HepG2 (cell line): ENCODE measurements around the gene VTN. TPM values are rescaled to one million over a fixed set of nuclear protein-coding genes. Genes with fewer than 3 reads are reported as not detected.

ENCODE experiments used
- FOXK1 ChIP-seq: sonication (generic); formaldehyde crosslinking; IDR thresholded peaks from 2 replicates; pipeline ENCODE4 v1.4.0; 2020; ENCODE audit warnings: low read depth, missing genetic modification reagents, borderline replicate concordance
- NCOA2 ChIP-seq: sonication (generic); formaldehyde crosslinking; IDR thresholded peaks from 2 replicates; pipeline ENCODE4 v1.8.0; 2022; ENCODE audit warnings: inconsistent platforms
- PHF20 ChIP-seq: sonication (generic); formaldehyde crosslinking; IDR thresholded peaks from 2 replicates; pipeline ENCODE4 v1.5.0; 2020; ENCODE audit warnings: mild to moderate bottlenecking, missing genetic modification reagents
- ZFX ChIP-seq: sonication (generic); formaldehyde crosslinking; IDR thresholded peaks from 2 replicates; pipeline ENCODE4 v1.4.0; 2020; ENCODE audit warnings: mild to moderate bottlenecking, low read depth, missing genetic modification reagents, moderate library complexity
- polyA plus RNA-seq, 8 experiments: library from polyadenylated mRNA; depleted of rRNA in 3 of 8; stranded (reverse) in 7 of 8; unstranded in 1 of 8; fragments of >200 nt; fragmentation: Illumina TruSeq in 4 of 8; extraction: Trizol in 4 of 8; gene quantifications; 2 replicates each; pipeline versions ENCODE4 v1.2.1 to v1.2.3, GENCODE V29; 2011 to 2016; ENCODE audit warnings: low read depth in 4 of 8, missing spikeins in 1 of 8, mixed read lengths in 1 of 8; ENCODE audit not compliant: insufficient read depth in 1 of 8
- total RNA-seq, 5 experiments: library from RNA; depleted of rRNA; stranded (reverse); fragments of >200 nt; fragmentation: Illumina TruSeq; extraction: Trizol; gene quantifications; 2 replicates each; pipeline ENCODE4 v1.2.3, GENCODE V29; 2016; ENCODE audit warnings: low read depth in 1 of 5
- TF ChIP-seq, protein P1 (sequence below): sonication (generic); formaldehyde crosslinking; IDR thresholded peaks from 2 replicates; pipeline ENCODE4 v1.5.0; 2020; ENCODE audit warnings: missing genetic modification reagents, mild to moderate bottlenecking, borderline replicate concordance
- TF ChIP-seq, protein P2 (sequence below): sonication (generic); formaldehyde crosslinking; IDR thresholded peaks from 2 replicates; pipeline ENCODE4 v1.8.0; 2022; ENCODE audit warnings: missing genetic modification reagents, mild to moderate bottlenecking, moderate library complexity, borderline replicate concordance
- TF ChIP-seq, protein P3 (sequence below): sonication (generic); formaldehyde crosslinking; IDR thresholded peaks from 2 replicates; pipeline ENCODE4 v1.4.0; 2020; ENCODE audit warnings: mild to moderate bottlenecking, missing genetic modification reagents
- TF ChIP-seq, protein P4 (sequence below): sonication (generic); formaldehyde crosslinking; IDR thresholded peaks from 2 replicates; pipeline ENCODE4 v1.8.1; 2023; ENCODE audit warnings: mild to moderate bottlenecking, missing genetic modification reagents
- TF ChIP-seq, protein P5 (sequence below): sonication (generic); formaldehyde crosslinking; IDR thresholded peaks from 2 replicates; pipeline ENCODE4 v1.4.0; 2020; ENCODE audit warnings: mild to moderate bottlenecking, missing genetic modification reagents
- TF ChIP-seq, protein P6 (sequence below): sonication (generic); formaldehyde crosslinking; IDR thresholded peaks from 2 replicates; pipeline ENCODE4 v1.4.0; 2020; ENCODE audit warnings: mild to moderate bottlenecking, low read depth, missing genetic modification reagents
- TF ChIP-seq, protein P7 (sequence below): sonication (generic); formaldehyde crosslinking; IDR thresholded peaks from 2 replicates; pipeline ENCODE4 v1.5.1; 2020; ENCODE audit warnings: missing genetic modification reagents, mild to moderate bottlenecking, borderline replicate concordance

Gene VTN
- total and polyA plus RNA-seq, 2 of the 13 experiments (the other 11 are each of a cell fraction or from before 2014, with no cell fraction given) = 108 to 131 TPM

DNA sequence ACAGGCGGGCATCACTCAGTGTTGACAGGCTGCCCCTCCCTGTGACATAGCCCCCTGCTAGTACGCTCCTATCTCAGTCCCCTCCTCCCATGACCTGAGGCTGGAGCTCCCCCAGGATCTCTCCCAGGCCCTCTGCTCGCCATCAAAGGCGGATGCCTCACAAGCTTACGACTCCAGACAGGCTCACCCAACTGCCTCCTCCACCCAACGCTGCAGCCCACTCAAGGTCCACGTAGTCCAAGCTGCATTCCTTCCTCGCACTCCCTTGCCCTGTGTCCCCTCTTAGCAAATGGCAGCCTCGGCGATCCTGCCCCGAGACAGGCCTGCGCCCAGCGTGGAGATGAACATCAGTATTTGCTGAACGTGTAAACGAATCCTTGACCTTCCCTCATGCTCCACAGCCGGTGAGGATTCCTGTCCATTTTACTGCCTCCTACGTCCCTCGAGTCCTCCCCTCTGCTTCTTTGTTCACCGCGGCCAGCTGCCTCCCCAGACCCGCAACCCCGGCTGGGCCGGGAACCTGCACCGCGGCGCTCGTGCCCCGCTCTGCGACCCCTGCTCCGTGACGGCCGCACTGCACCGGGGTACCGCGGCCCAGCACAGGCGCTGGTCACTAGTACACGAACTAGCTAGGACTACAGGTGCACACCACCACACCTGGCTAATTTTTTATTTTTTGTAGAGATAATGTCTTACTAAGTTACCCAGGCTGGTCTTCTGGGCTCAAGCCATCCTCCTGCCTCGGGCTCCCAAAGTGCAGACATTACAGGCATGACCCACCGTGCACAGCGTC is 51.9 kb downstream of the VTN start (continued):
- TF ChIP-seq PHF20 (CRISPR knock-in tag) (no peak), FOXK1 (CRISPR knock-in tag) (no peak), ZFX (CRISPR knock-in tag) (no peak; the same call in 1 of the 2 replicates), NCOA2 (no peak; the same call in 1 of the 2 replicates)
- TF ChIP-seq, protein P1, sequence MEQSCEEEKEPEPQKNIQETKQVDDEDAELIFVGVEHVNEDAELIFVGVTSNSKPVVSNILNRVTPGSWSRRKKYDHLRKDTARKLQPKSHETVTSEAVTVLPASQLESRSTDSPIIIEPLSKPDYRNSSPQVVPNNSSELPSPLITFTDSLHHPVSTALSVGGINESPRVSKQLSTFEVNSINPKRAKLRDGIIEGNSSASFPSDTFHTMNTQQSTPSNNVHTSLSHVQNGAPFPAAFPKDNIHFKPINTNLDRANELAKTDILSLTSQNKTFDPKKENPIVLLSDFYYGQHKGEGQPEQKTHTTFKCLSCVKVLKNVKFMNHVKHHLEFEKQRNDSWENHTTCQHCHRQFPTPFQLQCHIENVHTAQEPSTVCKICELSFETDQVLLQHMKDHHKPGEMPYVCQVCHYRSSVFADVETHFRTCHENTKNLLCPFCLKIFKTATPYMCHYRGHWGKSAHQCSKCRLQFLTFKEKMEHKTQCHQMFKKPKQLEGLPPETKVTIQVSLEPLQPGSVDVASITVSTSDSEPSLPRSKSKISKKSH (CRISPR knock-in tag) = 0 out of 2 replicates have a peak, but pooled peaks have one; percentile 31
- TF ChIP-seq, protein P2, sequence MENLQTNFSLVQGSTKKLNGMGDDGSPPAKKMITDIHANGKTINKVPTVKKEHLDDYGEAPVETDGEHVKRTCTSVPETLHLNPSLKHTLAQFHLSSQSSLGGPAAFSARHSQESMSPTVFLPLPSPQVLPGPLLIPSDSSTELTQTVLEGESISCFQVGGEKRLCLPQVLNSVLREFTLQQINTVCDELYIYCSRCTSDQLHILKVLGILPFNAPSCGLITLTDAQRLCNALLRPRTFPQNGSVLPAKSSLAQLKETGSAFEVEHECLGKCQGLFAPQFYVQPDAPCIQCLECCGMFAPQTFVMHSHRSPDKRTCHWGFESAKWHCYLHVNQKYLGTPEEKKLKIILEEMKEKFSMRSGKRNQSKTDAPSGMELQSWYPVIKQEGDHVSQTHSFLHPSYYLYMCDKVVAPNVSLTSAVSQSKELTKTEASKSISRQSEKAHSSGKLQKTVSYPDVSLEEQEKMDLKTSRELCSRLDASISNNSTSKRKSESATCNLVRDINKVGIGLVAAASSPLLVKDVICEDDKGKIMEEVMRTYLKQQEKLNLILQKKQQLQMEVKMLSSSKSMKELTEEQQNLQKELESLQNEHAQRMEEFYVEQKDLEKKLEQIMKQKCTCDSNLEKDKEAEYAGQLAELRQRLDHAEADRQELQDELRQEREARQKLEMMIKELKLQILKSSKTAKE (CRISPR knock-in tag) = 0 out of 2 replicates have a peak, but pooled peaks have one; percentile 21
- TF ChIP-seq, protein P3, sequence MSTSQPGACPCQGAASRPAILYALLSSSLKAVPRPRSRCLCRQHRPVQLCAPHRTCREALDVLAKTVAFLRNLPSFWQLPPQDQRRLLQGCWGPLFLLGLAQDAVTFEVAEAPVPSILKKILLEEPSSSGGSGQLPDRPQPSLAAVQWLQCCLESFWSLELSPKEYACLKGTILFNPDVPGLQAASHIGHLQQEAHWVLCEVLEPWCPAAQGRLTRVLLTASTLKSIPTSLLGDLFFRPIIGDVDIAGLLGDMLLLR (CRISPR knock-in tag) = 0 out of 2 replicates have a peak, but pooled peaks have one; percentile 42
- TF ChIP-seq, protein P4, sequence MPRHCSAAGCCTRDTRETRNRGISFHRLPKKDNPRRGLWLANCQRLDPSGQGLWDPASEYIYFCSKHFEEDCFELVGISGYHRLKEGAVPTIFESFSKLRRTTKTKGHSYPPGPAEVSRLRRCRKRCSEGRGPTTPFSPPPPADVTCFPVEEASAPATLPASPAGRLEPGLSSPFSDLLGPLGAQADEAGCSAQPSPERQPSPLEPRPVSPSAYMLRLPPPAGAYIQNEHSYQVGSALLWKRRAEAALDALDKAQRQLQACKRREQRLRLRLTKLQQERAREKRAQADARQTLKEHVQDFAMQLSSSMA (CRISPR knock-in tag) = 0 out of 2 replicates have a peak, but pooled peaks have one; percentile 40
- TF ChIP-seq, protein P5, sequence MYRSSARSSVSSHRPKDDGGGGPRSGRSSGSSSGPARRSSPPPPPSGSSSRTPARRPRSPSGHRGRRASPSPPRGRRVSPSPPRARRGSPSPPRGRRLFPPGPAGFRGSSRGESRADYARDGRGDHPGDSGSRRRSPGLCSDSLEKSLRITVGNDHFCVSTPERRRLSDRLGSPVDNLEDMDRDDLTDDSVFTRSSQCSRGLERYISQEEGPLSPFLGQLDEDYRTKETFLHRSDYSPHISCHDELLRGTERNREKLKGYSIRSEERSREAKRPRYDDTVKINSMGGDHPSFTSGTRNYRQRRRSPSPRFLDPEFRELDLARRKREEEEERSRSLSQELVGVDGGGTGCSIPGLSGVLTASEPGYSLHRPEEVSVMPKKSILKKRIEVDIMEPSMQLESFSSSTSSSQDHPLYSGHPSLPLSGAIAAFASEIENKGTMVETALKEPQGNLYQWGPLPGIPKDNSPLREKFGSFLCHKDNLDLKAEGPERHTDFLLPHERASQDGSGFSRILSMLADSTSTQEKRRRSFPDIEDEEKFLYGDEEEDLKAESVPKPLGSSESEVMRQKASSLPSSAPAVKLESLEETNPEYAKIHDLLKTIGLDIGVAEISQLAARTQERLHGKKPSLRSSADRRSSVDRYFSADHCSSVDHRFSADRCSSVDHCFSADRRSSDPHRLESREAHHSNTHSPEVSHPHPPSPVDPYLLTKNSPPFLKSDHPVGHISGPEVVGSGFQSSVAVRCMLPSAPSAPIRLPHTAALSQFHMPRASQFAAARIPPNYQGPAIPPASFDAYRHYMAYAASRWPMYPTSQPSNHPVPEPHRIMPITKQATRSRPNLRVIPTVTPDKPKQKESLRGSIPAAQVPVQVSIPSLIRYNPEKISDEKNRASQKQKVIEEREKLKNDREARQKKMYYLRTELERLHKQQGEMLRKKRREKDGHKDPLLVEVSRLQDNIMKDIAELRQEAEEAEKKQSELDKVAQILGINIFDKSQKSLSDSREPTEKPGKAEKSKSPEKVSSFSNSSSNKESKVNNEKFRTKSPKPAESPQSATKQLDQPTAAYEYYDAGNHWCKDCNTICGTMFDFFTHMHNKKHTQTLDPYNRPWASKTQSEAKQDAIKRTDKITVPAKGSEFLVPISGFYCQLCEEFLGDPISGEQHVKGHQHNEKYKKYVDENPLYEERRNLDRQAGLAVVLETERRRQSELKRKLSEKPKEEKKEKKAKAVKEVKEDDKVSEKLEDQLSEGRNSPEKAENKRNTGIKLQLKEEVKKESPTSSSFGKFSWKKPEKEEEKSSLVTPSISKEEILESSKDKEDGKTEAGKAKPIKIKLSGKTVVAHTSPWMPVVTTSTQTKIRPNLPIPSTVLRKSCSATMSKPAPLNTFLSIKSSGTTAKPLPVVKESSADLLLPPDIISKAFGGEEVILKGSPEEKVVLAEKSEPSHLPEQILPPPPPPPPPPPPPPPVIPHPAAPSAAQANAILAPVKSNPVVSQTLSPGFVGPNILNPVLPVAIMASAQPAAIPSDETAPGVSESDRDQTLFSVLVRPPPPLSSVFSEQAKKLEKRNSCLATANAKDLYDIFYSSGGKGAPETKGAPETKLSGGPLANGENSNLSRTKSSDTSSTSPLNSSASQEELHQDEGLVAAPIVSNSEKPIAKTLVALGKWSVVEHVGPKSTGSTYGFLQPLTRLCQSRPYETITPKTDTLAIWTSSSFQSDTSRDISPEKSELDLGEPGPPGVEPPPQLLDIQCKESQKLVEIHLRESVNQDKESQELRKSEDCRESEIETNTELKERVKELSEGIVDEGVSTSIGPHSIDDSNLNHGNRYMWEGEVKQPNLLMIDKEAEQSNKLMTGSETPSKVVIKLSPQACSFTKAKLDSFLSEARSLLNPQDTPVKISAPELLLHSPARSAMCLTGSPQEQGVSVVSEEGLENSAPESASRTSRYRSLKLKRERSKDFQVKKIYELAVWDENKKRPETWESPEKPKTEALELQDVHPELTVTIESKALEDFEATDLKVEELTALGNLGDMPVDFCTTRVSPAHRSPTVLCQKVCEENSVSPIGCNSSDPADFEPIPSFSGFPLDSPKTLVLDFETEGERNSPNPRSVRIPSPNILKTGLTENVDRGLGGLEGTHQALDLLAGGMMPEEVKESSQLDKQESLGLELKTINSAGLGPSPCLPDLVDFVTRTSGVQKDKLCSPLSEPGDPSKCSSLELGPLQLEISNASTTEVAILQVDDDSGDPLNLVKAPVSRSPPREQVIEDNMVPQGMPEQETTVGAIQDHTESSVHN (CRISPR knock-in tag) = no peak
- TF ChIP-seq, protein P6, sequence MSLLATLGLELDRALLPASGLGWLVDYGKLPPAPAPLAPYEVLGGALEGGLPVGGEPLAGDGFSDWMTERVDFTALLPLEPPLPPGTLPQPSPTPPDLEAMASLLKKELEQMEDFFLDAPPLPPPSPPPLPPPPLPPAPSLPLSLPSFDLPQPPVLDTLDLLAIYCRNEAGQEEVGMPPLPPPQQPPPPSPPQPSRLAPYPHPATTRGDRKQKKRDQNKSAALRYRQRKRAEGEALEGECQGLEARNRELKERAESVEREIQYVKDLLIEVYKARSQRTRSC (CRISPR knock-in tag) = no peak
- TF ChIP-seq, protein P7, sequence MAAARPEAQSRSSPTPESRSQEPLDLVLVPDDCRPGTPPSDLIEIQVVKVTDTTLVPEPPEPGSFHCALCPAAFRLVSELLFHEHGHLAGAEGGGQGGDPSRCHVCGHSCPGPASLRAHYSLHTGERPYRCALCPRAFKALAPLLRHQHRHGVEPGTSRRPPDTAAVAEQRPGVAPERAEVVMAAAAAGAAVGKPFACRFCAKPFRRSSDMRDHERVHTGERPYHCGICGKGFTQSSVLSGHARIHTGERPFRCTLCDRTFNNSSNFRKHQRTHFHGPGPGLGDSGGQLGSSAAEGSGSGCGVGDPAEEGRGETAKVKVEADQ (CRISPR knock-in tag) = 0 out of 2 replicates have a peak, but pooled peaks have one; percentile 31
